ENCODE measurements around the gene ZNF273.

DNA sequence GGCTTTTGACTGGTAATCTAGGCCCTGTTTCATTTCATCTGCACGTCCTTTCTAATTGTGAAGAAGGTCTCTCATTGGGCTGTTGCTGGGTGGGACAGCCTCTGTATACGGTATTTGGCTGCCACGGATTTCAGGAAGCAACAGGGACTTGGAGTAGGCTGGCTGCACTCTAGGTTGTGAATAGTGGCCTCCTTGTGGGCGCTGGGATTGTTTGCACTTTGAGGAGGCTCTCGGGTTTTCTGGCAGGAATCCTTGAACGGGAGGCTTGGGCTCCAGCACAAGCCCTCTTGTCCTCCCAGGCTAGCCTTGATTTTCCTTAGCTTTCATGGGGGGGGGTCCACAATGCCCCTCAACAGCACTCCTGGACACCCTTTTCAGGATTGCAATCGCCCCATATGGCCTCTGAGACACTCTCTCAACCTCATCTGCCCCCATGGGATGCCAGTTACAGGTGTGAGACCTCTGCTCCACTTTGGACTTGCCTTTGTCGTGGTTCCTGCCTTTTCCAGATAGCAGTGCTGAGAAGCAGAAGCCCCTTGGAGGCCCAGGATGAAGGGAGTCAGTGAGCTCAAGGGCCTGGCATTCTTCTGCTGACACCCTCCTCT is 33.9 kb upstream of the ZNF273 start:
- TF ChIP-seq, protein P1, sequence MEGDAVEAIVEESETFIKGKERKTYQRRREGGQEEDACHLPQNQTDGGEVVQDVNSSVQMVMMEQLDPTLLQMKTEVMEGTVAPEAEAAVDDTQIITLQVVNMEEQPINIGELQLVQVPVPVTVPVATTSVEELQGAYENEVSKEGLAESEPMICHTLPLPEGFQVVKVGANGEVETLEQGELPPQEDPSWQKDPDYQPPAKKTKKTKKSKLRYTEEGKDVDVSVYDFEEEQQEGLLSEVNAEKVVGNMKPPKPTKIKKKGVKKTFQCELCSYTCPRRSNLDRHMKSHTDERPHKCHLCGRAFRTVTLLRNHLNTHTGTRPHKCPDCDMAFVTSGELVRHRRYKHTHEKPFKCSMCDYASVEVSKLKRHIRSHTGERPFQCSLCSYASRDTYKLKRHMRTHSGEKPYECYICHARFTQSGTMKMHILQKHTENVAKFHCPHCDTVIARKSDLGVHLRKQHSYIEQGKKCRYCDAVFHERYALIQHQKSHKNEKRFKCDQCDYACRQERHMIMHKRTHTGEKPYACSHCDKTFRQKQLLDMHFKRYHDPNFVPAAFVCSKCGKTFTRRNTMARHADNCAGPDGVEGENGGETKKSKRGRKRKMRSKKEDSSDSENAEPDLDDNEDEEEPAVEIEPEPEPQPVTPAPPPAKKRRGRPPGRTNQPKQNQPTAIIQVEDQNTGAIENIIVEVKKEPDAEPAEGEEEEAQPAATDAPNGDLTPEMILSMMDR (conservative IDR thresholded peaks at IDR 0.05; ENCODE audit: low read length), result no peak
- no peak for TF ChIP-seq EZH2phosphoT487 (IDR thresholded peaks at IDR 0.05; ENCODE audit: borderline replicate concordance, low read depth, low read length)

Data from OCI-LY7 (cell line).